SK-N-SH (cell line): Measurements from ENCODE around the gene ADCY9. TPM values are rescaled to one million over a fixed set of nuclear protein-coding genes. Genes with fewer than 3 reads are reported as not detected.

ENCODE experiments used
- CTCF ChIA-PET: fragments of 300-600, 350-600 bp; formaldehyde crosslinking; extraction: SDS; loops from one replicate; lab custom pipeline; 2021; lab: Yijun Ruan, JAX
- POLR2A ChIA-PET: fragments of 350-600 bp; sonication (Branson Sonifier 250); formaldehyde crosslinking; extraction: SDS; loops from one replicate; lab custom pipeline; 2020; ENCODE audit warnings: antibody characterized with exemption, inconsistent platforms; lab: Yijun Ruan, JAX
- DNase-seq: peaks from one replicate; pipeline ENCODE4 v3.0.0; 2012
- H2AFZ ChIP-seq: fragments of 200-600 bp; sonication (generic); 2 replicates; pipeline ENCODE4 v1.8.1; 2016; ENCODE audit warnings: antibody characterized with exemption, mild to moderate bottlenecking, low read depth
- H3F3A ChIP-seq: fragments of 200-600 bp; sonication (generic); replicated peaks from 2 replicates; pipeline ENCODE3; 2016; ENCODE audit warnings: antibody characterized with exemption, mild to moderate bottlenecking; ENCODE audit not compliant: insufficient read depth
- H3K27ac ChIP-seq, 2 experiments: fragments of 200-500 bp in 1 of 2; fragments of 200-600 bp in 1 of 2; sonication (Bioruptor generic) in 1 of 2; sonication (generic), shearing (Covaris generic) in 1 of 2; 2 replicates each; pipeline versions ENCODE4 v1.5.1 to v1.6.1; 2014 to 2016; ENCODE audit warnings: low read depth in 2 of 2, inconsistent platforms in 1 of 2, low read length in 1 of 2, mild to moderate bottlenecking in 1 of 2, mixed read lengths in 1 of 2
- H3K27me3 ChIP-seq: fragments of 200-600 bp; sonication (generic), shearing (Covaris generic); 2 replicates; pipeline ENCODE4 v1.6.1; 2016; ENCODE audit warnings: mixed run types; ENCODE audit not compliant: insufficient read depth
- H3K36me3 ChIP-seq, 2 experiments: fragments of 200-500 bp in 1 of 2; fragments of 200-600 bp in 1 of 2; sonication (Bioruptor generic) in 1 of 2; sonication (generic) in 1 of 2; replicated peaks in 1 of 2; 2 replicates each; pipeline versions ENCODE3 to v1.5.1; 2014 to 2016; ENCODE audit warnings: low read length in 1 of 2, mild to moderate bottlenecking in 1 of 2; ENCODE audit not compliant: insufficient read depth in 2 of 2, control insufficient read depth in 1 of 2
- H3K4me1 ChIP-seq, 2 experiments: fragments of 200-500 bp in 1 of 2; fragments of 200-600 bp in 1 of 2; sonication (Bioruptor generic) in 1 of 2; sonication (generic), shearing (Covaris generic) in 1 of 2; 2 replicates each; pipeline versions ENCODE4 v1.5.1 to v1.6.1; 2014 to 2016; ENCODE audit warnings: low read depth in 1 of 2, low read length in 1 of 2, mixed run types in 1 of 2; ENCODE audit not compliant: insufficient read depth in 2 of 2, control insufficient read depth in 1 of 2
- H3K4me2 ChIP-seq: fragments of 200-600 bp; sonication (generic), shearing (Covaris generic); 2 replicates; pipeline ENCODE4 v1.6.1; 2017; ENCODE audit warnings: mixed run types
- H3K4me3 ChIP-seq, 2 experiments: fragments of 200-500 bp in 1 of 2; fragments of 200-600 bp in 1 of 2; sonication (Bioruptor generic) in 1 of 2; sonication (generic), shearing (Covaris generic) in 1 of 2; 2 replicates each; pipeline versions ENCODE4 v1.5.1 to v1.8.1; 2014 to 2016; ENCODE audit warnings: low read depth in 2 of 2, inconsistent platforms in 1 of 2, low read length in 1 of 2, mild to moderate bottlenecking in 1 of 2, mixed read lengths in 1 of 2, moderate library complexity in 1 of 2
- H3K79me2 ChIP-seq: fragments of 200-600 bp; sonication (generic); 2 replicates; pipeline ENCODE4 v1.8.1; 2017; ENCODE audit warnings: mild to moderate bottlenecking; ENCODE audit not compliant: insufficient read depth
- H3K9ac ChIP-seq: fragments of 200-600 bp; sonication (generic); 2 replicates; pipeline ENCODE4 v1.6.1; 2017; ENCODE audit warnings: mixed run types
- H3K9me2 ChIP-seq: fragments of 200-600 bp; sonication (generic); 2 replicates; pipeline ENCODE4 v1.6.1; 2017; ENCODE audit warnings: mixed run types
- H3K9me3 ChIP-seq: fragments of 200-600 bp; sonication (generic); 2 replicates; pipeline ENCODE4 v1.6.1; 2017; ENCODE audit warnings: mixed run types, mild to moderate bottlenecking, moderate library complexity
- H4K20me1 ChIP-seq: fragments of 200-600 bp; sonication (generic); 2 replicates; pipeline ENCODE4 v1.6.1; 2017; ENCODE audit warnings: mild to moderate bottlenecking, mixed run types; ENCODE audit not compliant: insufficient read depth
- EP300 ChIP-seq, 2 experiments: IDR thresholded peaks; 2 replicates each; pipeline versions ENCODE4 v1.4.0 to v1.6.1; 2012; ENCODE audit warnings: borderline replicate concordance in 1 of 2, low read depth in 1 of 2, low read length in 1 of 2
- EZH2phosphoT487 ChIP-seq: fragments of 200-600 bp; sonication (generic); IDR thresholded peaks from 2 replicates; pipeline ENCODE4 v1.6.1; 2017; ENCODE audit warnings: low read depth, mixed run types, mild to moderate bottlenecking, antibody characterized with exemption, moderate library complexity, borderline replicate concordance
- FOSL2 ChIP-seq: IDR thresholded peaks from 2 replicates; pipeline ENCODE4 v1.4.0; 2012; ENCODE audit warnings: low read depth, mild to moderate bottlenecking, moderate library complexity, borderline replicate concordance
- FOXM1 ChIP-seq: IDR thresholded peaks from 2 replicates; pipeline ENCODE4 v1.4.0; 2012; ENCODE audit warnings: low read depth, mild to moderate bottlenecking
- JUND ChIP-seq: IDR thresholded peaks from 2 replicates; pipeline ENCODE4 v1.4.0; 2012
- MXI1 ChIP-seq: IDR thresholded peaks from 2 replicates; pipeline ENCODE4 v1.6.1; 2012; ENCODE audit warnings: mild to moderate bottlenecking, low read depth, low read length, improper control_type of control experiment
- NRF1 ChIP-seq: IDR thresholded peaks from 2 replicates; pipeline ENCODE4 v1.6.1; 2012; ENCODE audit warnings: low read depth, mild to moderate bottlenecking, low read length
- PBX3 ChIP-seq: IDR thresholded peaks from 2 replicates; pipeline ENCODE4; 2012
- RAD21 ChIP-seq: IDR thresholded peaks from 2 replicates; pipeline ENCODE4 v1.6.1; 2012; ENCODE audit warnings: mild to moderate bottlenecking, low read length
- RCOR1 ChIP-seq: fragments of 150-350 bp; IDR thresholded peaks from 2 replicates; pipeline ENCODE4 v1.6.1; 2017; ENCODE audit warnings: antibody characterized with exemption, low read length
- REST ChIP-seq: IDR thresholded peaks from 2 replicates; pipeline ENCODE4 v1.6.1; 2012; ENCODE audit warnings: mild to moderate bottlenecking, low read depth, low read length, moderate library complexity
- RFX5 ChIP-seq: IDR thresholded peaks from 2 replicates; pipeline ENCODE4 v1.6.1; 2012; ENCODE audit warnings: mild to moderate bottlenecking, improper control_type of control experiment, low read length
- RXRA ChIP-seq: IDR thresholded peaks from 2 replicates; pipeline ENCODE4 v1.4.0; 2012; ENCODE audit warnings: low read depth, mild to moderate bottlenecking, borderline replicate concordance
- TCF12 ChIP-seq: IDR thresholded peaks from 2 replicates; pipeline ENCODE4 v1.4.0; 2012
- TEAD4 ChIP-seq: IDR thresholded peaks from 2 replicates; pipeline ENCODE4 v1.4.0; 2012; ENCODE audit warnings: mild to moderate bottlenecking, borderline replicate concordance; ENCODE audit not compliant: insufficient read depth
- YY1 ChIP-seq: IDR thresholded peaks from 2 replicates; pipeline ENCODE4 v1.4.0; 2012; ENCODE audit warnings: low read depth, mild to moderate bottlenecking
- WGBS: methylation state at CpG from one replicate; pipeline ENCODE4 v1.1.6; 2017; ENCODE audit warnings: low lambda C conversion rate; 5-methylcytosine and 5-hydroxymethylcytosine counted together
- polyA plus RNA-seq, 3 experiments: library from polyadenylated mRNA; depleted of rRNA; stranded (reverse); fragments of >200 nt; gene quantifications; 2 replicates each; pipeline ENCODE4 v1.2.3, GENCODE V29; 2012
- TF ChIP-seq, protein P1 (sequence below): IDR thresholded peaks from 2 replicates; pipeline ENCODE4 v1.4.0; 2012; ENCODE audit warnings: low read depth, borderline replicate concordance
- TF ChIP-seq, protein P2 (sequence below): IDR thresholded peaks from 2 replicates; pipeline ENCODE4 v1.4.0; 2012; ENCODE audit warnings: low read depth
- TF ChIP-seq, protein P3 (sequence below): fragments of 150-350 bp; IDR thresholded peaks from 2 replicates; pipeline ENCODE4 v1.6.1; 2017; ENCODE audit warnings: antibody characterized with exemption, low read length, low read depth, borderline replicate concordance
- TF ChIP-seq, protein P4 (sequence below): fragments of 150-350 bp; IDR thresholded peaks from 2 replicates; pipeline ENCODE4 v1.6.1; 2016; ENCODE audit warnings: mild to moderate bottlenecking, low read depth, low read length

Gene ADCY9
- polyA plus RNA-seq, 1 of the 3 experiments (the other 2 are of a cell fraction): 5.2 TPM

DNA sequence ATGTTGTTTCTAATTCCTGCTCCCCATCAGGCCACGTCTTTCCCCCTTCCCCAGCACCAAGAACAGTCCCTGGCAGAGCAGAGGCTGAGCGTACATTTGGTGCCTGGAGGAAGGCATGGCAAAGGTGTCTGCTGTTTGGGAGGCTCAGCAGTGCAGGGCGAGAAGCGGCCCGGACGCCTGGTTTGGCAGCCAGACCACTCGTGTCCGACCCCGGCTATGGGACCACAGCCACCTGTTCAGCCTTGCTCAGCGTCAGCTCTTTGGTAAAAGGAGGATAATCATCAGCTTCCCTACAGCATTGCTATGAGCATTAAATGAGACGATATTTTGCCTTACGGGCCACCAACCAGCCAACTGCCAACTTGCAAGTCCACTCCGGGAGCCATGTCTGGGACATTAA lies 129.0 kb downstream of the ADCY9 start (continued):
- TF ChIP-seq, protein P1, sequence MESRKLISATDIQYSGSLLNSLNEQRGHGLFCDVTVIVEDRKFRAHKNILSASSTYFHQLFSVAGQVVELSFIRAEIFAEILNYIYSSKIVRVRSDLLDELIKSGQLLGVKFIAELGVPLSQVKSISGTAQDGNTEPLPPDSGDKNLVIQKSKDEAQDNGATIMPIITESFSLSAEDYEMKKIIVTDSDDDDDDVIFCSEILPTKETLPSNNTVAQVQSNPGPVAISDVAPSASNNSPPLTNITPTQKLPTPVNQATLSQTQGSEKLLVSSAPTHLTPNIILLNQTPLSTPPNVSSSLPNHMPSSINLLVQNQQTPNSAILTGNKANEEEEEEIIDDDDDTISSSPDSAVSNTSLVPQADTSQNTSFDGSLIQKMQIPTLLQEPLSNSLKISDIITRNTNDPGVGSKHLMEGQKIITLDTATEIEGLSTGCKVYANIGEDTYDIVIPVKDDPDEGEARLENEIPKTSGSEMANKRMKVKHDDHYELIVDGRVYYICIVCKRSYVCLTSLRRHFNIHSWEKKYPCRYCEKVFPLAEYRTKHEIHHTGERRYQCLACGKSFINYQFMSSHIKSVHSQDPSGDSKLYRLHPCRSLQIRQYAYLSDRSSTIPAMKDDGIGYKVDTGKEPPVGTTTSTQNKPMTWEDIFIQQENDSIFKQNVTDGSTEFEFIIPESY: no peak
- no peak for TF ChIP-seq REST

DNA sequence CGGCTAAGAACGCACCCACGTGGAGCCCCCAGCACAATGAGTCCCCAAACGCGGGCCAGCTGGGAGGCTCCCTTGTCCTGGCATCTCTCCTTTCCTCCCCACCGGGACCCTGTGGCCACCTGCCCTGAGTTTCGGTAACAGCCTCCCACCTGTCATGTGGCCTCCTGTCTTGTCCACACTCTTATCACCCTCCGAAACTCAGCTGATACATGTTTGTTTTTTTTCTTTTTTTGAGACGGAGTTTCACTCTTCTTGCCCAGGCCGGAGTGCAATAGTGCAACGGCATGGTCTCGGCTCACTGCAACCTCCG lies 130.1 kb downstream of the ADCY9 start:
- no peak overlapping the region for H3K27ac ChIP-seq
- TF ChIP-seq TEAD4: no peak
- TF ChIP-seq EZH2phosphoT487: no peak
- TF ChIP-seq, protein P2, sequence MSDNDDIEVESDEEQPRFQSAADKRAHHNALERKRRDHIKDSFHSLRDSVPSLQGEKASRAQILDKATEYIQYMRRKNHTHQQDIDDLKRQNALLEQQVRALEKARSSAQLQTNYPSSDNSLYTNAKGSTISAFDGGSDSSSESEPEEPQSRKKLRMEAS: no peak
- no peak for TF ChIP-seq NRF1
- TF ChIP-seq FOSL2: no peak
- no peak for TF ChIP-seq PBX3
- no peak for TF ChIP-seq YY1
- TF ChIP-seq EP300 (IDR thresholded peaks at IDR 0.05; ENCODE audit: borderline replicate concordance in 1 of 2, low read depth in 1 of 2, low read length in 1 of 2): no peak
- no peak for TF ChIP-seq TCF12
- TF ChIP-seq, protein P3, sequence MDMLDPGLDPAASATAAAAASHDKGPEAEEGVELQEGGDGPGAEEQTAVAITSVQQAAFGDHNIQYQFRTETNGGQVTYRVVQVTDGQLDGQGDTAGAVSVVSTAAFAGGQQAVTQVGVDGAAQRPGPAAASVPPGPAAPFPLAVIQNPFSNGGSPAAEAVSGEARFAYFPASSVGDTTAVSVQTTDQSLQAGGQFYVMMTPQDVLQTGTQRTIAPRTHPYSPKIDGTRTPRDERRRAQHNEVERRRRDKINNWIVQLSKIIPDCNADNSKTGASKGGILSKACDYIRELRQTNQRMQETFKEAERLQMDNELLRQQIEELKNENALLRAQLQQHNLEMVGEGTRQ: no peak
- no peak for TF ChIP-seq RCOR1
- TF ChIP-seq, protein P1: no peak
- TF ChIP-seq FOXM1: no peak
- no peak for TF ChIP-seq JUND
- TF ChIP-seq RXRA: no peak
- TF ChIP-seq, protein P4, sequence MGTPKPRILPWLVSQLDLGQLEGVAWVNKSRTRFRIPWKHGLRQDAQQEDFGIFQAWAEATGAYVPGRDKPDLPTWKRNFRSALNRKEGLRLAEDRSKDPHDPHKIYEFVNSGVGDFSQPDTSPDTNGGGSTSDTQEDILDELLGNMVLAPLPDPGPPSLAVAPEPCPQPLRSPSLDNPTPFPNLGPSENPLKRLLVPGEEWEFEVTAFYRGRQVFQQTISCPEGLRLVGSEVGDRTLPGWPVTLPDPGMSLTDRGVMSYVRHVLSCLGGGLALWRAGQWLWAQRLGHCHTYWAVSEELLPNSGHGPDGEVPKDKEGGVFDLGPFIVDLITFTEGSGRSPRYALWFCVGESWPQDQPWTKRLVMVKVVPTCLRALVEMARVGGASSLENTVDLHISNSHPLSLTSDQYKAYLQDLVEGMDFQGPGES: no peak
- TF ChIP-seq MXI1: no peak
- TF ChIP-seq RAD21: no peak
- no peak for TF ChIP-seq RFX5
- TF ChIP-seq, all 33 proteins: peak for 0
- Histone ChIP-seq H3K4me3 (no peak overlapping the region), H3K9ac (no peak overlapping the region), H2AFZ (no peak overlapping the region), H3K27me3 (no peaks in the 10 kb centered on the region), H3K9me3 (no peaks in the 10 kb centered on the region), H3K9me2 (no peaks in the 10 kb centered on the region), H4K20me1 (no peaks in the 10 kb centered on the region), H3F3A (no peaks in the 10 kb centered on the region), H3K79me2 (no peaks in the 10 kb centered on the region), H3K4me1 (peaks cover 2 to 6% of the 10 kb centered on the region in 2 experiments; a peak in 2 of 4 replicates), H3K4me2 (no peak overlapping the region), H3K36me3 (no peaks in the 10 kb centered on the region)
- 98% methylated on average over 12 of the region's 13 CpGs for WGBS
- ChIA-PET POLR2A (no interaction called here), CTCF (interaction anchor here (1.3 to 2.2 kb wide), 2 partner anchors 214 to 267 kb away, joined by 3 to 6 read pairs; no protein-coding TSS in a partner anchor)
- no peak for DNase-seq
